HG03432 (cell line): Measurements from ENCODE around the gene ATP2C2.
"Not testable (repeated sequence)": the region's sequence is repeated elsewhere in the genome, so short reads cannot be mapped to it uniquely, and the experiment has no call there.

Experiments
- ATAC-seq: cut with Tn5 transposase; IDR thresholded peaks from one replicate; pipeline ENCODE4 v1.9.1; 2021; ENCODE audit warnings: mild to moderate bottlenecking, moderate library complexity; ENCODE audit not compliant: unreplicated experiment

The ATP2C2 gene

DNA sequence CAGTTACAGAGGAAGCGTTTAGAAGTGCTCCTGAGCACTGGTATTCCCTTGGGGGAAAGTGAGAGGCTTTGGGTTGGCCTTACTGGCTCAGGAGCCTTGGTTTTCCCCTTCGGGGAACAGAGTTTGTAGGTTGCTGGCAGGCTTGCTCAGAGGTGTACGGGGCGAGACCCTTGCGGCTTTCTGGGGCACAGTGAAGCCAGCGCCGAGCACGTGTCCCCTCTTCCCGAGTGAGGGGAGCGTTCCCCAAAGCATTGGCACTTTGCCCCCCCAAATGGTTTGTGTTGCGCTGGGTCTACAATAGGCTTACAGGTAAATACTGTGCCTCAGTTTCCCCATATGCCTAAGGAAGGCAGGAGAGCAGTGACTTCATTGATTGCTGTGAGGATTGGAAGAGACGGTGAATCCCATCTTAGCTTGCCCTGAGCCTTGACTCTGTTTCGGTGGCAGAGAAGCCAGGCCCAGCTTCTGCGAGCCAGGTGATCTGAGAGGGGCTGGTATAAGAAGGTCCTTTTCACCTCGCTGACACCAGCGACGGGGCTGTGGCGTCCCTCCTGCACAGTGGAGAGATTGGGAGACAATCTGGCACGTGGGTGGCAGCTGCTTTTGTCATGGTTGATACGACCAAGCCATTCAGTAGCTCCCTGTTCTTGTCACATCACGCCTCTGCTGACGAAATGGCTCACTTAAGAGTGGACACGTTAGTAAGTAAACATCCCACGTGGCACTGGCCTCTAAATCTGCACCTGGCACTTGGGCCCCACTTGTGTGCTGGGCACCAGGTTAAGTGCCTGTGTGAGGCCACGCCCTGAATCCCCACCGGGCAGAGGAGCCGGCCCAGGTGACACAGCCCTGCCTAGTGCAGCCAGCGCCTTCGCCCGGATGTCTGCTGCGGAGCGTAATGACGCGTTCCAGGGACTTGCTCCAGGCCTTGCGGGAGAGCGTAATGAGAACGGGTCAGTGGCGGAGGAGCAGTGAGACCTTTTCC is 81.1 kb downstream of the ATP2C2 start:
- no peak for ATAC-seq

GRCh38 chr16:84450176-84450865 is 82.0 kb downstream of the ATP2C2 start:
- ATAC-seq = no peak

DNA sequence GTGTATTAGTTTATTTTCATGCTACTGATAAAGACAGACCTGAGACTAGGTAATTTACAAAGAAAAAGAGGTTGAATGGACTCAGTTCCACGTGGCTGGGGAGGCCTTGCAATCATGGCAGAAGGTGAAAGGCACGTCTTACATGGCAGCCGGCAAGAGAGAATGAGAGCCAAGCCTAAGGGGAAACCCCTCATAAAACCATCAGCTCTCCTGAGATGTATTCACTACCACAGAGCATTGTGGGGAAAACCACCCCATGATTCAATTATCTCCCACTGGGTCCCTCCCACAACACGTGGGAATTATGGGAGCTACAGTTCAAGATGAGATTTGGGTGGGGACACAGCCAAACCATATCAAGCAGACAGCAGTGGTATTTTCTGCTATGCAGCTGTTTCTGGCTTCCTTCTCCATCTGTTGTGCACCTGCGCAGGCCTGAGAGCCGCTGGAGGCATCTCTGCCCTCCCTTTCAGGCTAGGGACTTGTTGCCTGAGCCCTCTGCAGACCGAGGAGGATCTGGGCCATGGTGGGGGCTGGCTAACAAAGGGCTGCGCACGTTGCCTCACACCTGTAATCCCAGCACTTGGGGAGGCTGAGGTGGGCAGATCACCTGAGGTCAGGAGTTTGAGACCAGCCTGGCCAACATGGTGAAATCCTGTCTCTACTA is 82.8 kb downstream of the ATP2C2 start:
- ATAC-seq = not testable (repeated sequence)

- no peak for ATAC-seq
These were observed 83.4 kb downstream of the ATP2C2 start for GRCh38 chr16:84451781-84452180.

- ATAC-seq = no peak
These were observed 84.9 kb downstream of the ATP2C2 start for GRCh38 chr16:84453061-84453752.

DNA sequence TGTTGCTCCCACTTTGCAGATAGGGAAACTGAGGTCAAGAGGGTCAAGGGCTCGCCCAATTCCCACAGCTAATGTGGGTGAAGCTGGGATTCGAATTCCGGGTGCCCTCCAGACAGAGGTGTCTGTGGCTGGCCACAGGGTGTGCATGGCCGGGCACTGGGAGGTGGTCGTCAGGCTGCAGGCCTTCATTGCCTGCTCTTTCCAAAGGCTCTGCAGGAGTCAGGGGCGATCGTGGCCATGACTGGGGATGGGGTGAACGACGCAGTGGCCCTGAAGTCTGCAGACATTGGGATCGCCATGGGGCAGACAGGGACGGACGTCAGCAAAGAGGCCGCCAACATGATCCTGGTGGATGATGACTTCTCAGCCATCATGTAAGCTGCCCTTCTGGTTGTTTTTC is 86.3 kb downstream of the ATP2C2 start:
- ATAC-seq = no peak

DNA sequence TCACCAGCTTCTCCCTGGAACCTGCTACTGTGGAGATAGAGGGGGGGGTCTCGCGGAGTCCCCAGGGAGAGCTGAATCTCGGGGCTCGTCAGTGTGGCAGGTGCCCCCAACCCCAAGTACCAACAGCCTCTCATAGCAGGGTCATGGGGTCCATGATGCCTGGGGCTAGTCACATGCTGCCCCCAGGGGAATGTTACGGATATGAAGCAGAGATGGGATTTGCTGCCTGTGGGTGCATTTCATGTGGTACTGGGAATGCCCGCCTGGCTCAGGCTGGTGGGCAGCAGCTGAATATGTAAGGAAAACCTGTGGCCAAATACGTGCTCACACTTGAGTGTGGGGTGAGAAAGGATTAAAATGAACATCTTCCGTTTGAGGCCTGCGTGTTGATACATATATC is 86.7 kb downstream of the ATP2C2 start:
- ATAC-seq = no peak

GRCh38 chr16:84458606-84459532 is 90.5 kb downstream of the ATP2C2 start:
- ATAC-seq = no peak

- no peak for ATAC-seq
These were observed 91.2 kb downstream of the ATP2C2 start for GRCh38 chr16:84459533-84459894.

- no peak for ATAC-seq
These were observed 91.6 kb downstream of the ATP2C2 start for GRCh38 chr16:84459941-84460405.

GRCh38 chr16:84460406-84461028 is 92.2 kb downstream of the ATP2C2 start:
- no peak for ATAC-seq

DNA sequence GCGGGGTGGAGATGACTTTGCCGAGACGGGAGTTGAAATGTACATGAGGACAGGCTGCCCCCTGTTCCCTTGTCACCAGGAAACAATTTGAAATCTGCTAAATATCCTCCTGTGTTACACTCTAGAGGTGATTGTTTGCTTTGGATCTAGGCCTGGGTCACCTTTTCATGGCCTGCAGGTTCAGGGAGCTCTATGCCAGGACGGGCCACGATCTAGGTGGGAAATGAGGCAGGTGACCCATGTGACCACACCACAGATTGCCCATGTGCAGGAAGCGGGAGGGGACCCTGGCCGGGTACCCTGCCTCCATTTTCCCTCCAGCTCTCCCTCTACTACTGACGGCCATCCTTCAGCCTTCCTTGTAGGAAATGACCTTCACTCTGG is 92.7 kb downstream of the ATP2C2 start:
- ATAC-seq = no peak

- ATAC-seq = no peak
These were observed 93.3 kb downstream of the ATP2C2 start for GRCh38 chr16:84461413-84462295.

GRCh38 chr16:84462296-84463210 is 94.2 kb downstream of the ATP2C2 start:
- no peak for ATAC-seq

GRCh38 chr16:84463221-84463620 is 94.9 kb downstream of the ATP2C2 start:
- ATAC-seq = no peak

GRCh38 chr16:84464116-84464515 is 95.8 kb downstream of the ATP2C2 start:
- ATAC-seq = no peak

DNA sequence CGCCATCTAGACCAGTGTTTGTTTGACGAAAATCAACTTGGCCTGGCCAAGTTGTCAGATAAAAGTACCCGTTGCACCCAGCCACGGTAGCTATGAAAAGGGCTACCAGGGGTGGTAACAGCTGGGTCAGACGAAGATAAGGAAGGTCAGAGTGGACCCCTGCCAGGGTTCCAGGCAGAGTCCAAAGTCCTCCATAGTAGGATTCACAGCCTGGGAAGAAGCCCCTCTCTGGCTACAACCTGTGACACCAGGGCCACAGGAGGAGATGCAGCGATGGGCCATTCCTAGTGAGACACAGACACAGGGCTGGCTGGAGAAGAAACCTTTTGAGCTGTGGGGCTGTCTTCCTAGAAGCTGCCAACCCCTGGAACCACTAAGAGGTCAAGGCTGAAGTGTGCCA is 96.8 kb downstream of the ATP2C2 start:
- ATAC-seq = no peak
